HL-60 (cell line): ENCODE results near the gene POU2F2.

Experiments used
- DNase-seq, 2 experiments: peaks; one replicate each; pipeline ENCODE4 v3.0.0-alpha.2; 2010 to 2020; ENCODE audit warnings: low read depth in 1 of 2, low spot score in 1 of 2
- H3K27ac ChIP-seq: fragments of 250-450 bp; sonication (Bioruptor Pico); replicated peaks from 2 replicates; pipeline ENCODE4 v1.5.1; 2020; ENCODE audit warnings: mild to moderate bottlenecking, moderate library complexity
- H3K27me3 ChIP-seq: fragments of 250-450 bp; sonication (Bioruptor Pico); 2 replicates; pipeline ENCODE4 v1.5.1; 2021; ENCODE audit warnings: mild to moderate bottlenecking, moderate library complexity; ENCODE audit not compliant: insufficient read depth, poor library complexity, severe bottlenecking
- H3K4me3 ChIP-seq: replicated peaks from 2 replicates; pipeline ENCODE4 v1.5.1; 2011; ENCODE audit warnings: mild to moderate bottlenecking, control low read depth, low read length; ENCODE audit not compliant: insufficient read depth
- CTCF ChIP-seq: IDR thresholded peaks from one replicate; pipeline ENCODE4 v1.5.1; 2011; ENCODE audit warnings: low read length, control low read depth, inconsistent platforms; ENCODE audit not compliant: insufficient read depth
- GABPA ChIP-seq: IDR thresholded peaks from 2 replicates; pipeline ENCODE4 v1.6.1; 2012; ENCODE audit warnings: low read depth
- POLR2AphosphoS5 ChIP-seq: IDR thresholded peaks from 2 replicates; pipeline ENCODE4 v1.6.1; 2012; ENCODE audit warnings: low read depth
- REST ChIP-seq: IDR thresholded peaks from 2 replicates; pipeline ENCODE4 v1.6.1; 2012; ENCODE audit warnings: low read depth; ENCODE audit not compliant: insufficient replicate concordance
- SPI1 ChIP-seq: IDR thresholded peaks from 2 replicates; pipeline ENCODE4 v1.6.1; 2012; ENCODE audit warnings: low read depth, mild to moderate bottlenecking, borderline replicate concordance
- long read RNA-seq: library from polyadenylated mRNA; unstranded; transcript quantifications from one replicate; pipeline ENCODE4 v2.0.0, GENCODE V29; 2020

POU2F2 gene
- long read RNA-seq, partial matches to known transcripts = 0 of 3 reads
- long read RNA-seq, other reads (novel, unspliced or antisense) = 2 of 3 reads

GRCh38 chr19:42132030-42132628 is at the start of gene POU2F2:
TSS of gene POU2F2 (minus strand) at chr19:42132446. CDS start at chr19:42132411, 35 bp downstream.
- Histone ChIP-seq H3K4me3 (peak within 1 kb of the TSS; percentile 35), H3K27me3 (peaks cover 8% of the 10 kb centered on the region), H3K27ac (no peak within 1 kb of the TSS)
- TF ChIP-seq CTCF (no peak), GABPA (no peak), SPI1 (no peak), REST (no peak), POLR2AphosphoS5 (no peak)
- DNase-seq = no peak

- no peak for TF ChIP-seq GABPA
- TF ChIP-seq SPI1 = no peak
- no peak for TF ChIP-seq POLR2AphosphoS5
- no peak for TF ChIP-seq CTCF
- TF ChIP-seq REST = no peak
- no peak for DNase-seq
- Histone ChIP-seq H3K4me3 (no peak overlapping the region), H3K27ac (no peak overlapping the region), H3K27me3 (peaks cover 38% of the 10 kb centered on the region)
Measured at GRCh38 chr19:42178791-42179674, 46.8 kb upstream of the POU2F2 start.

- TF ChIP-seq GABPA (no peak), REST (no peak), SPI1 (no peak), POLR2AphosphoS5 (no peak), CTCF (no peak)
- DNase-seq = no peak
- Histone ChIP-seq H3K27ac (no peak overlapping the region), H3K27me3 (peaks cover 38% of the 10 kb centered on the region), H3K4me3 (no peak overlapping the region)
Measured at GRCh38 chr19:42177686-42178019, 45.4 kb upstream of the POU2F2 start.
